Coronary artery (tissue), 2 donors: Measurements from ENCODE around the gene SSBP3.

ENCODE experiments used
- DNase-seq: peaks from one replicate; pipeline ENCODE4 v3.0.0-alpha.2; 2017; ENCODE audit warnings: low spot score
- H3K27ac ChIP-seq, 2 donors: fragments of 200-600 bp; sonication (generic); one replicate each; pipeline ENCODE4 v1.5.1; 2016 to 2019
- H3K4me3 ChIP-seq: fragments of 200-600 bp; sonication (generic); 2 replicates; pipeline ENCODE4 v1.5.1; 2016; ENCODE audit warnings: mild to moderate bottlenecking, moderate library complexity
- TF ChIP-seq, protein P1 (sequence below): fragments of 200-600 bp; sonication (generic); IDR thresholded peaks from one replicate; pipeline ENCODE4 v1.5.1; 2019; ENCODE audit warnings: antibody characterized with exemption

Gene SSBP3

DNA sequence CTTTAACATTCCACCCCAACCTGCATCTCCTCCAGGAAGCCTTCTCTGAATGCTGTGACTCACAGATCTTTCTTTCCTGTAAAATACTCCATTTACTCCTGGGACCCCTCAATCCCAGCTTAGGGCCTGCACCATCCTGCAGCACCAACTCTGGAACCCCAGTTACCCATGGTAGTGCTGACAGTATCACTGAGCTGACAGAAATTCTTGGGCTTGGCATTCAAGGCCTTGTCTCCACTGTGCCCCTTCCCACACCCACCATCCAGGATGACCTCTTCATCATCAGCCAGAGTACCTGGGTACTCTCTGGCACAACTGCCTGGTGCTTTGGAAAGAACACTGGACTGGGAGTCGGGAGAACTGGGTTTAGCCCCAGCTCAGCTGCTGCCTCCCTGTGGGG is 214.7 kb downstream of the SSBP3 start:
- Histone ChIP-seq H3K27ac (no peak overlapping the region), H3K4me3 (no peak overlapping the region)
- TF ChIP-seq, protein P1, sequence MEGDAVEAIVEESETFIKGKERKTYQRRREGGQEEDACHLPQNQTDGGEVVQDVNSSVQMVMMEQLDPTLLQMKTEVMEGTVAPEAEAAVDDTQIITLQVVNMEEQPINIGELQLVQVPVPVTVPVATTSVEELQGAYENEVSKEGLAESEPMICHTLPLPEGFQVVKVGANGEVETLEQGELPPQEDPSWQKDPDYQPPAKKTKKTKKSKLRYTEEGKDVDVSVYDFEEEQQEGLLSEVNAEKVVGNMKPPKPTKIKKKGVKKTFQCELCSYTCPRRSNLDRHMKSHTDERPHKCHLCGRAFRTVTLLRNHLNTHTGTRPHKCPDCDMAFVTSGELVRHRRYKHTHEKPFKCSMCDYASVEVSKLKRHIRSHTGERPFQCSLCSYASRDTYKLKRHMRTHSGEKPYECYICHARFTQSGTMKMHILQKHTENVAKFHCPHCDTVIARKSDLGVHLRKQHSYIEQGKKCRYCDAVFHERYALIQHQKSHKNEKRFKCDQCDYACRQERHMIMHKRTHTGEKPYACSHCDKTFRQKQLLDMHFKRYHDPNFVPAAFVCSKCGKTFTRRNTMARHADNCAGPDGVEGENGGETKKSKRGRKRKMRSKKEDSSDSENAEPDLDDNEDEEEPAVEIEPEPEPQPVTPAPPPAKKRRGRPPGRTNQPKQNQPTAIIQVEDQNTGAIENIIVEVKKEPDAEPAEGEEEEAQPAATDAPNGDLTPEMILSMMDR, result no peak
- no peak for DNase-seq

DNA sequence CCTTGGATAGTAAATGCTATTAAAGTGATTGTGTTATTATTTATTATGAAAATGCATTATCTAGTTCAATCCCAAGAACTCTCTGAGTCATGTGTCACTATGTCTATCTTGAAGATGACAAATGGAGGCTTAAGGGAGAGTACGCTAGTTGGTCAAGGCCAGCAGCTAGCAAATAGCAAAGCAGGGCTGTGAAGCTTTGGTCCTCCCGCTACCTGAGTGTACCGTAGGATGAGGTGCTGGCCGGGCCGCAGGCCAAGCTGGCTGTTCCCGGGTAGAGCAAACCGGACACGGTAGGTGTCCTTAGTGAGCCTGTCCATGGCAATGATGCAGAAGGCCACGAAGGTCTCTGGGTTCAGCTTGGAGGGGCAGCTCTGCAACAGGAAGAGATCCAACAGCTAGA is 215.7 kb downstream of the SSBP3 start:
- H3K4me3 ChIP-seq, result no peak overlapping the region
- TF ChIP-seq, protein P1, result no peak
- DNase-seq, result no peak
- no peak overlapping the region for H3K27ac ChIP-seq

DNA sequence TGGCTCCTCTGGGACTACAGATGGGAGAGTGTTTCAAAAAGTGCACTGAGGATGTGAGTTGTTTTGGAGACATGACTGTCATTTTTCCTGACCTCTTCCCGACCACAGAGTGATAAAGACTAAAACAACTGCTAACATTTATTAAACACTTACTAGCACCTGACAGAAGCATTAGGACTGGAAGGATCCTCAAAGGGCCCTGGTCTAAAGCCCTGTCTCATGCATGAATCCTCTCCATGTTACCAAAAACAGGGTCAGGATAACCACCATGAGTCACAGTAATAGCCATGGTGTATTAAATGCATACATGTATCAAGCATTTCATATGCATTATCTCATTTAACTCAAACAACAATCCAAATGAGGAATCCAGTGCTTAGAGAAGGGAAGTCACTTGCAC is 217.9 kb downstream of the SSBP3 start:
- Histone ChIP-seq H3K27ac (no peak overlapping the region), H3K4me3 (no peak overlapping the region)
- no peak for DNase-seq
- TF ChIP-seq, protein P1, result no peak

DNA sequence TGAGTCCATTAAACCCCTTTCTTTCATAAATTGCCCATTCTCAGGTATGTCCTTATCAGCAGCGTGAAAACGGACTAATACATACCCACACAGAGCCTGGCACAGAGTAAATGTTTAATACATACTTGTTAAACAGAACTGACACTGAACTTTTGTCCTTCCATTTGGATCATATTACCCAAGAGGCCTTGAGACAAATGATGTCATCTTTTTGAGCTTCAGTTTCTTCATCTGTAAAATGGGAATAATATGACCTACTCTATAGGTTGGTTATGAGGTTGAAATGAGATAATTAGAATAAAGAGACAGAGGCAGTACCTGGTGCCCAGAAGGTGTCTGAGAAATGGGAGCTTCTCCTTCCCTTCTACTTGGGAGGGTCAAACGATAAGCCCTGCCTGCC is 220.1 kb downstream of the SSBP3 start:
- H3K27ac ChIP-seq, result no peak overlapping the region
- TF ChIP-seq, protein P1, result no peak
- H3K4me3 ChIP-seq, result no peak overlapping the region
- DNase-seq, result no peak

DNA sequence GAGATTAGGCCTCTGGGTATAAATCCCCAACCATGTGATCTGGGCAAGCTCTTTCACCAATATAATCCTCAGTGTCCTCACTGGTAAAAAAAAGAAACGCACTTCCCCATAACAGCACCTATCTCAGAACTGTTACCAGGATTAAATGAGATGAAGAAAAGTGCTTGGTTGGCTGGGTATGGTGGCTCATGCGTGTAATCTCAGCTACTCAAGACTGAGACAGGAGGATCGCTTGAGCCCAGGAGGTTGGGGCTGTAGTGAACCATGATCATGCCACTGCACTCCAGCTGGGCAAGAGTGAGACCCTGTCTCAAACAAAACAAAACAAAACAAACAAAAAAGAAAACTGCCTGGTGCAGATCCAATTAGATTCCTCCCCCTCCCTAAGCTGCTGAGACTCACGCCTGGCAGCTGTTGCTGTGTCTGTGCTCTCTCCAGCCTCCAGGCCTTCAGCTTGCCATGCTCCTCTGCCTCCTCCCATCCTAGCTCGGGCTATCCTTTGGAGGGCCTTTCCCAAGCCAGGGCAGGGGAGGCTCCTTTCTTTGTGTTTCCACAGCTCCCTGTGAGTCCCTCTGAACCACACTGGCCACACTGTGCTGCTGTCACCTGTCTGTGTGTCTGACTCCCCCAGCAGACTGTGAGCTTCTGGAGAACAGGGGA is 225.4 kb downstream of the SSBP3 start:
- TF ChIP-seq, protein P1, result no peak
- no peak for DNase-seq
- no peak overlapping the region for H3K27ac ChIP-seq
- H3K4me3 ChIP-seq, result no peak overlapping the region

DNA sequence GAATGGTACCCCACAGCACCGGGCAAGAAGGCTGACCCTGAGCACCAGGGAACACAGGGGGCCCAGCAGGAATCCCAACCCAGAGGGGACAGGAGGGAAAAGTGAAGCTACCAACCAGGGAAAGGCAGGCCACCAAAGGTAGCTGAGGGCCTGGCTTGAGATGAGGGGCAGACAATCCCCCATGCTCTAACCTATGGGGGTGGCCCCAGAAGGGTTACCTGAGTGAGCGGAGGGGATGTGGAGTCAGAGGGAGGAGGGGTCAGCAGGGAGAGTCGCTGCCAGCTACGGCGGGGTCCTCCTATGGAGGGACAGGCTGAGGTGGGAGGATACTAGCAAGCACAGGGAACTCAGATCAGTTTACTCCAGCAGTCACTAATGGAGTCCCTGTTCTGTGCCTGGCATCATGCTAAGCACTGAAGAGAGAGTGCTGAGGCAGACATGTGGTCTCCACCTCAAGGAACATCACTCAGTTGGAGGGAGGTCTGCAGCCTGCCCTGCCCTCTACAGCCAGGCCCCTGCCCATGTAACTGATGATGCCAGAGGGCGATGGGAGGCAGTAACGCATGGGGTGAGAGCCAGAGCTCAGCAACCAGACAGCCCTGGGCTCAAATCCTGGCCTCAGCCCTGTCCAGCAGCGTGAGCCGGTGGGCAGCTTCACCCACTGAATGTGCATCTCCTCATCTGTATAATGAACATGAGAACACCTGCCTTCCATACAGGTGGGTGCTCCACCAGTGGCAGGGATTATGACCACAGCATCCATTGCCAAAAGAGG is 227.7 kb downstream of the SSBP3 start:
- TF ChIP-seq, protein P1, result no peak
- no peak for DNase-seq
- no peak overlapping the region for H3K27ac ChIP-seq
- H3K4me3 ChIP-seq, result no peak overlapping the region

DNA sequence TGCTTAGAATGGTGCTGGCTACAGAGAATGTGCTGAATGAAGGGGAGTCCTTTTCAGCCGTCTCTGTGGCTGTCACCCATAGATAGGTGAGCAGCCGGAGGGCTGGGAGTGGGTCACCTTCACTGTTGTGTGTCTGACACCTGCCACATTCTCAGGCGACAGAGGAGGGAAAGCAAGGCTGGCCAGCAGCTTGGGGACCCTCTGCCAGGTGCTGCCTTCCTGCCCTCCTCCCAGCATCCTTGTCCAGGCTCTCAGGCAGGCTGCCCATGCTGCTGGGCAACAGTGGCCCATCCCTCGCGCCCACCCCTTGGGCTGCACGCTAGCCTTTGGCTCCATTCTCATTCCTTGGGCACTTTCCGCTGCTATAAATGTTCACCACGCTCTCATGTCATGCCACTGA is 228.5 kb downstream of the SSBP3 start:
- no peak for DNase-seq
- Histone ChIP-seq H3K27ac (no peak overlapping the region), H3K4me3 (no peak overlapping the region)
- TF ChIP-seq, protein P1, result no peak
